HG02870 (cell line): ENCODE data around the gene POU2F3.
A peak's percentile ranks its signal among the peaks of the same experiment; 100 is the strongest.

Experiments
- ATAC-seq: cut with Tn5 transposase; IDR thresholded peaks from one replicate; pipeline ENCODE4 v1.9.1; 2021; ENCODE audit warnings: mild to moderate bottlenecking, moderate library complexity; ENCODE audit not compliant: unreplicated experiment

The POU2F3 gene

DNA sequence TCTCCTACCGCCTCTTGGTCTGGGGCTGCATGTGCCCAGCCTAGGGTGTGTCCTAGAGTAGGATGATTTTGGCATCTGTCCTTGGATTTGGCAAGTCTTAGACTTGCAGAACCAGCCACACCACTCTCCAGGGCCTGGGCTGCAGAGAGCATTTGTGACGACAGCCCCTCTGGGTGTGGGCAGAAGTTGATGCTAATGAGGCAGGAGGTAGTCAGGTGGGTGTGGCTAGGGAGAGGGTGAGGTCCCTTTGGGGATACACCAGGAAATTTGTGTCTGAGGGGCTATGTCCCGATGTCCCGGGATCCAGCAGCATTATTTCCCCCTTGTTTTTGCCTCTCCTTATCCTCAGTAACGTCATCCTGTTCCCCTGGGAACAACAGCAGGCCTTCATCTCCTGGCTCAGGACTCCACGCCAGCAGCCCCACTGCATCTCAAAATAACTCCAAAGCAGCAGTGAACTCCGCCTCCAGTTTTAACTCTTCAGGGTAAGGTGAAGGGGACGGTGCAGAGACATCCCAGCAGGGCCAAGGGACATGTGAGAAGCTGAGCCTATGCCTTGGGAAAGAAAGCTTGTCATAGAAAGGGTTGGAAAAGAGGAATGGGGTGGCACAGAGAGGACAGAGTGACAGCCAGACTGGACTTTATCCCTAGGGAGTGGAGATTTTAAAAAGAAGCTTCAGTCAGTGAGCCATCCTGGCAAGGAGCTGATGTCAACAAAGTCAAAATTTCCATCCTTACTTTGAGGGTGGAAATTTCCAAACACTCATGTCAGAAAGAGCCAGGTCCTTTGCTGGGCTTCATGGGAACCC is 77.1 kb downstream of the POU2F3 start:
- no peak for ATAC-seq

GRCh38 chr11:120317689-120318480 is 77.9 kb downstream of the POU2F3 start:
- ATAC-seq, result no peak

DNA sequence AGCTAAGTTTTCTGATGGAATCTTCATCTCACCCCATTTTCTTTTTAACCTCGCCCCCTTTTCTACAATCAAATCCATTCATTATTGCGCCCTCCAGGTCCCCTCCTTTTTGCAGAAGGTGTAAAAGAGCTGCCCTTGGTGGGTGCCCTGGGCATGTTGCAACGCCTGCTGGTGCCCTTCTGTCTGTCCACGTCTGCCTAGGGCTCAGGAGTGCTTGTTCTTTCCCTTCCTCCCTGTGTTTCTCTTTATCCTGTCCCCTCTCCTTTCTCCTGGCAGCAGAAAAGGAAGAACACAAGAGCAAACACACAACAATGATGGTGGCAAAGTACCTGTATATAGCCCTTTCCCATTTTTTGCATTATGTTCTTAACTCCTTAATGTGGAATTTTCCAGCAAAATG is 79.0 kb downstream of the POU2F3 start:
- no peak for ATAC-seq

GRCh38 chr11:120324932-120325810 is 85.2 kb downstream of the POU2F3 start, which contains the start of gene TLCD5:
TLCD5 (plus strand) TSS chr11:120325299; CDS start chr11:120327442, 2,143 bp downstream.
- ATAC-seq, result peak; percentile 63

GRCh38 chr11:120326228-120326627 is 86.3 kb downstream of the POU2F3 start:
- no peak for ATAC-seq

DNA sequence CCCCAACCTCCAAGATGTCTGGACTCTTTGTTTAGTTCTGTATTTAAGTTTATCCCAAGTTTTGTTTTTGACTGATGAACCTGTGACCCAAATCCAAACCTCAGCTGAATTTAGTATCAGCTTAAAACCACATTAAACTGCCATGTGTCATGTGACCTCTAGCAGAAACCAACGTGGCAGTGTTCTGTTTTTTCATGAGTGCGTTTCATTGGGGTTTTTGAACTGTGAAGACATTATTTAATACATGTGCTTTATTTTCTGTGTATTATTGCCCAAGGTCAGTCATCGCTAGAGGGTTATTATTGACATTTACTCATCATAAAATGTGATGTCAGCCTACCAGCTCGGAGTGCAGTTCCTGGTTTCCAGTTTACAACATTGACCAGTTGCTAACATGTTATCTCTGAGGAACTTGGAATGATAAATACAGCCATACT is 86.9 kb downstream of the POU2F3 start:
- no peak for ATAC-seq

DNA sequence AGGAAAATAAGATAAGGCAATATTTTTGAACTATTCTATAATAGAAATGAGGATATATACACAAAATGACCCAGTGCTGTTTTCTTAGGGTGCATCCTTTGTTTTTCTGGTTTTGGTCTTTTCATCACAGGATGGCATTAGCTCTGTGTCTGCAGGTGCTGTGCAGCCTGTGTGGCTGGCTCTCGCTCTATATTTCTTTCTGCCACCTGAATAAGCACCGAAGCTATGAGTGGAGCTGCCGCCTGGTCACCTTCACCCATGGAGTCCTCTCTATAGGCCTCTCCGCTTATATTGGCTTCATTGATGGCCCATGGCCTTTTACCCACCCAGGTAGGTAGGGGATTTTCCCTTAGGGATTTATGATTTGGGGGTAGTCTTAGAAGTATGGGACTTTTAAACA is 87.4 kb downstream of the POU2F3 start:
- no peak for ATAC-seq

- ATAC-seq, result no peak
Measured at GRCh38 chr11:120329556-120329955, 89.6 kb downstream of the POU2F3 start.

DNA sequence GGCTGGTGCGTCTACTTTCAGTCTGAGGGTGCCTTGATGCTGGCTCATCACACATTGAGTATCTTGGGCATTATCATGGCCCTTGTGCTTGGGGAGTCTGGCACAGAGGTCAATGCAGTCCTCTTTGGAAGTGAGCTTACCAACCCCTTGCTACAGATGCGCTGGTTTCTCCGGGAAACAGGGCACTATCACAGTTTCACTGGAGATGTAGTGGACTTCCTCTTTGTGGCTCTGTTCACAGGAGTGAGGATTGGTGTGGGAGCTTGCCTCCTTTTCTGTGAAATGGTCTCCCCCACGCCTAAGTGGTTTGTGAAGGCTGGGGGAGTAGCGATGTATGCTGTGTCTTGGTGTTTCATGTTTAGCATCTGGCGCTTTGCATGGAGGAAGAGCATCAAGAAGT is 90.1 kb downstream of the POU2F3 start:
- no peak for ATAC-seq

DNA sequence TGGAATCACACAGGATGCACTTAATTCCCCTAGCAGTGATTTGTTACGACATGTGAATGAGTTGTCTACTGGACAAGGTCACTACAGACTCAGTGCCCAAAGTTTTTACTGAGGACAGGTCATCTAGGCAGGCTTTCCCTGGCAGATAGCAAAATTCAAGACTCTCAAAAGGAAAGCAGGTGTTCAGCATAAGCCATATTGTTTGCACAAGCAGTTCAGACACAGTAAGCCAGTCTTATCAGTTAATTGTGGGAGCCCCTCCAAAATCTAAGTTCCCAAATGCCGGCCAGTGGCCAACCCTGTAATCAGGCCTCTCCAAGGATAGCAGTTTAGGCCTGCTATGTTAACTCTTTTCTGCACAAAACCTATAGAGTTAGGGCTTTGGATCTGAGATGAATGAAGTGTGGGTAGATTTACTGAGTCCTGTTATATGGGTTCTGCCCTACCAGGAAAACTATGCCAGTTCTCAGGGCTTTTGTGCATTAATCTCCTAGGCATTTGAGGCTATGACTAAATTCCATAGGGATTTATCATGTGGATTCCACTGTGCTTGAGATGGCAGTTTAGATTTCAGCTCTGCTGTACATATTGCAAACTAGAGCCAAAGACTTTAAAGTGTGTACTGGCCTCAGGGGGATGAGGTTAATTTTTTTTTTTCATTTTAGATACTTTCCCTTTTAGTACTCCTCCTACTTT is 91.5 kb downstream of the POU2F3 start:
- no peak for ATAC-seq

- ATAC-seq, result no peak
Measured at GRCh38 chr11:120332822-120333716, 93.1 kb downstream of the POU2F3 start.

DNA sequence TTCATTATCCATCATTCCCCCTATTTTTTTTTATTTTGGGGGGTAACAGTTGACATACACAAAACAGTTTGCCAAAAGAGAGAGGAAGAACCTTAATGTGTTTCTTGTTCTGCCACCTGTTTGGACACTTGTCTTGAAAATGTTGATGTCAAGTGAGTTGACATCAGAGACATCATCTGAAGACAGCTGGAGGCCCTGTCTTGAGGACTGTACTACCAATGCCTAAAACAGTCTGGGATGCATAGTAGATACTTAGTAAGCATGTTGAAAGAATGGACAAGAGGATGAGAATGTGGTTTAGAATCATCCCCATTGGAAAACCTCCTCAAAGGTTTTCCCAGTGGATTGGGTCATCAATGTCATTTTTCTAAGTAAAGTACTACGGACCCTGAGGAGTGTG is 93.9 kb downstream of the POU2F3 start:
- no peak for ATAC-seq

DNA sequence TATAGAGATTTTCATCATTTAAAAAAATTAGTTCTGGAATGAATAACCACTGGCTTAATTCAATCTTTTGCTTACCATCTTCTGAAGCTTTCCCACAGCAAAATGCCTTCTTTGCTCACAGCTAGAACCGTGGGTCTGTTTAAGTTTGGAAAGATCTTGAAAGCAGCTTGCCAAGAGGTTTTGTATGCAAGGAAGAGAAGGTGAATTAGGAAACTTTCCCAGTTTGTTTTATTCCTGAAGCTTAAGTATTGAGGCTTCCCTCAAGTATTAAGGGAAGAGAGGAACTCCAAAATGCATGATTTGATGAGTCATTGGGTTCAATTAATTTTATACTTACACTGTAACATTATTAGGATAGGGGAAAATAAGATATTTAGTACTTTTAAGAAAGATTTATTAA is 94.4 kb downstream of the POU2F3 start:
- ATAC-seq, result no peak

DNA sequence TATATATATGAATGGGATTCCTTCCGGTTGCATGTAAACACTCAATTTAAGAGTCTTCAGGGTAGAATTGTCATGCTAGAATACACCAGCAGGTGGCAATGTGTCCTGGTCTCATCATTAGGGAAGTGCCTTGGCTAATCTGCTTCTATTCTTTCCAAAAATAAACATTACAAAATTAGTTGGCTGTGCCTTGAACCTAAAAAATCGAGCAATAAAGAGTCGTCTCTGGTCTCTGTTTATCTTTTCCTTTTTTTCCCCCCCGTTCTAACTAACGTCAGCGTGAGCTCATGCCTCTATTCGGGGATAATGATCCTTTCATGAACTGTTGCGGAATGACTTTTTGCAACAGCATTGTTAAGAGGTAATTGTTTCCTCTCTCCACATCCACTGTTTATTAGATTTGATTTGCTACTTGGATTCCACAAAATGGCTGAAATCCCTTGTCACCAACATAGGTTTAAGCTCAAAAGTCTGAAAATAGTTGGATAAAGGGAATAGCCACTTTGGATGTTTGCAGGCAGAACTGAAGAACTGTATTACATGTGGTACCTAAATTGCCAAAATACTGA is 95.0 kb downstream of the POU2F3 start:
- no peak for ATAC-seq

DNA sequence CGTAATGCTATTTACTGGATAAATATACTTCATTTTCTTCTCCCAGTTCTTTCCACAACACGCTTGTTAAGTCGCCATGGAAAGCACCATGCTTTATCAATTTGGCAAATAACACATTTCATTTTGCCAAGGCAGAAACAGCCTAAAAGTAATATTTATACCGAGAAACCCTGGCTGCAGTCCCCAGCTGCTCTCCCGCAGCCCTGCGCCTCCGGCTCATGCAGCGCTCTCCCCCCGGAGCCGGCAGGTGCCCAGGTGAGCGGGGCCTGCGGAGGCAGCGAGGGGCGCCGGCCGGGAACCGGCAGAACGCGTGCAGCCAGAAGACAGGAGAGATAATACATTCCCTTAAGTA is 95.6 kb downstream of the POU2F3 start:
- ATAC-seq, result peak; percentile 10

DNA sequence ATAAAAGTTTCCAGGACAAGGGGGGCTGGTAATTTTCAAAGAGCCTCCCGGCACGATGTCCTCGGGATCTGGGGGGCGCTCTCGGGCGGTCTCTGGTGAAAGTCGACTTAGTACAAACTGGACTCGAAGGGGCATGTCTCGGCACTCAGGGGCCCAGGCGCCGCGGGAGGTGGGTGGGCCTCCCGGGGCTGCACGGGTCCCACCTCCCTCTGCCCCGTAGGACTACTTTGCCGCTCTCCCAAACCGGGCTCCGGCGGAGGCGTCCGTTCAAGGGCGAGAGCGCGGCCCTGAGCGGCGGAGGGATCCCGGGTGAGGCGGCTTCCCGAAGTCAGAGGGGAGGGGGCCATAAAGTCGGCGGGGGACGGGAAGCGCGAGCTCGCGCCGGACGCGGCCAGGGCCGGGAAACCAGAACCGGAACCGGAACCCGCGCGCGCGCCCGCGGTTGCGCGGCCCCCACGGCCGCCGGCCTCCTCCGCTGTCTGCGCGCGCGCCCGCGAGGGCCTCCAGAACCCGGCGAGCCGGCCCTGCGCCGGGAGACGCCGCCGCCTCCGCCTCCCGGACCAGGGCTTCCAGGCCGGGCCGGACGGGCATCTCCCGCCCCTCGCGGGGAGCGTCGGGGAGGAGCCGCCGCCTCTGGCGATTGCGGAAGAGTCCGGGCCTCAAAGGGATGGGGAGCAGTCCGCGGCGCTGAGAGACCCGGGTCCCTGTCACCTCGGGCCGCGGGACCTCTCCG is 96.1 kb downstream of the POU2F3 start, which contains the start of gene ARHGEF12:
TSS of gene ARHGEF12 (plus strand) at position 506 of the 733 bp plus-strand sequence. CDS start 831 bp downstream, outside the sequence.
- peak; percentile 55 for ATAC-seq

- ATAC-seq, result peak; percentile 30
Measured at GRCh38 chr11:120336641-120337354, 96.9 kb downstream of the POU2F3 start.
